HG03039 (cell line): ENCODE data around the gene MTF2.
"Not testable (repeated sequence)": the region's sequence is repeated elsewhere in the genome, so short reads cannot be mapped to it uniquely, and the experiment has no call there.

Experiments used
- ATAC-seq: cut with Tn5 transposase; IDR thresholded peaks from one replicate; pipeline ENCODE4 v1.9.1; 2021; ENCODE audit warnings: mild to moderate bottlenecking, moderate library complexity; ENCODE audit not compliant: unreplicated experiment

MTF2 gene

DNA sequence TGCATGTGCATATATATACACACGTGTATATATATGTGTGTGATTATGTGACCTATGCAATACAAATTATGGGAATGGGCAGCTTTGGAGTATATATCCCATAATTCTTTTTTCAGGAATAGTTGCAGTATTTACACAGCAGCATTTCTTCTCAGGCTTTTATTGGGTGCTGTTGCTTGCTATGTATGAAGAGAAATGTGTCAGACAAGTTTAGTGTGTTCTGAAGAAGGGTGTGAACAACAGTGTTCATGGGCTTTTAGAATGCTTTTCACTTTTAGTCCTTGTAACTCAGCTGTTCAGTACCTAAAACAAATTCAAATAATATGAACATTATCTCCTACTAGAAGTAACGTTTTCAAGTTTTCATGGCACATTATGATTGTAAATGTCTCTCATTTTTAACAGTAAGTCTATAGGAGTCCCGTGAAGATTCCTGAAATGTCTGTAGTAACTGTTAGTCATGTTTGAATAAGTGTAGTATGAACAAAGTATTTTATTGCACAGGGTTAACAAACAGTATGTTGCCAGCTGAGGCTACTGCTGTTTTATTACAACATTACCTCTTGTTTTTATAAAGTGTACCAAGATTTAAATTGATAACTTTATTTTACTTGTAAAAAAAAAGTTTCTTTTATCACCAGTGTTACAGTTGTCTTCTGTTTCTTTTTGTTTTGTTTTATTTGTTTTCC, 58.7 kb downstream of the MTF2 start:
- ATAC-seq, result no peak

DNA sequence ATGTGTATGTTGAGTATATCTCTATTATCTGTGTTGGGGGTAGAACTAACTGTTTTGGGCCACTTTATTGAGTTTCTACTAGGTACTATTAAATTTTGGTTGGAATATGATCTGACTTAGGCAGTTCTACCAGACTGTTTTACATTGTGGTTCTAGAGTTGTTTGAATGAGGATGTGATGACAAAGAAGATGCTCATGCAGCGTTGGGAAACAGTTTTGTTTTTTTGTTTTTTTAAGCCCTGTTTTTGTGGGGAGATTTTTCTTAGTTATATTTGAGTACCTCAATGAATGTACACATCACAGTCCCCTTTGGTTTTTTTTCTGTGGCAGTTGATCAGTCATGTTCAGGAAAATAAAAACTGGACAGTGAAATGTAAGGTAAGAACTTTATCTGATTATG, 61.0 kb downstream of the MTF2 start:
- ATAC-seq, result no peak

DNA sequence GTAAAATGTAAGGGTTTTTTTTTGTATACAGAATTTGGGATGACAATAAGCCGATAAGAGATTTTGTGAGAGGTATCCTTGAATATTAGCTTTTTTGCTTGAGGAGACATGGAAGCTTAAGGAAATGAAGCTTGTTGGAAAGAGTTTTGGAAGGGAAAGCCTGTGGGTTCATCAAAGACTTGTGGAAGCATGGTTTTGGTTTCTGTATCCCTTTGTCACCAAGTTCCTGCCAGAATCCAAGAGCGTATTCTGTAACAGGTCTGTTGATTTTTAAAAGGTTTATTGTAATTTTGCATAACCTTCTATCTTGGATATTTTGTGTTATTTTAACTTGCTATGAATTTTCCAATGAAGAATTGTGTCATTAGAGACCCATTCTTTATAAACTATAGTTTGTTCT, 63.1 kb downstream of the MTF2 start:
- no peak for ATAC-seq

DNA sequence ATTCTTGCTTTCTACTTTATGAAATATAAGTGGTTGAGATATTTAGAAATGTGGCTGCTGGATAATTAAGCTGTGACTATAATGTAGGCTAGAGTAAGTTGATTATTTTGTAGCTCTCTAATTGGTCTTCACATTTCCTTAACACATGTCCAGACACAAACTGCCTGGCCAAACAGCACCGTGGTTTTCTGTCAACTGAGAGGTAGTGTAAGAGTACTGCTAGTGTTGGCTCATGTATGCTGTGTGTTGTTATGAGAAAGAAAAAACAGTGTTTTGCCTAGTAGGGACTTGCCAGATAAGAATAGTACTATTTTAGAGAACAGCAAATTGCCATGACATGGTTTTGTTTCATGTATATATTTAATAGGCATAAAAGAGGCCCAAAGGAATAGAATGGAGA, 64.1 kb downstream of the MTF2 start:
- no peak for ATAC-seq

DNA sequence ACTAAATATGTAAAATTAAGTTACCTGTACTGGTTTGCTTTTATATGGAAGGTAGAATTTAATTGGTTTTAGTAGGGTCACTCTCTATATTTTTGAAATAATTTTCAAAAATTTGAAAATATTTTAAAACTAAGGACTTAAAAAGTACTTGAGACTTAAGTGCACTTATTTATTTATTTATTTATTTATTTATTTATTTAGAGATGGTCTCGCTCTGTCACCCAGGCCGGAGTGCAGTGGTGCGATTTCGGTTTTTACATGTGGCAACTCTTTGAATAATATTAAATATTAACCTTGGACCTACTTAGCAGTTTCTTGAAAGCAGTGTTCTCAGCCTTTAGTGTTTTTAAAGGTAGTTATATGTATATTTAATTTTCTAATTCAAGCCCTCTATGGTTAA, 64.7 kb downstream of the MTF2 start:
- no peak for ATAC-seq

DNA sequence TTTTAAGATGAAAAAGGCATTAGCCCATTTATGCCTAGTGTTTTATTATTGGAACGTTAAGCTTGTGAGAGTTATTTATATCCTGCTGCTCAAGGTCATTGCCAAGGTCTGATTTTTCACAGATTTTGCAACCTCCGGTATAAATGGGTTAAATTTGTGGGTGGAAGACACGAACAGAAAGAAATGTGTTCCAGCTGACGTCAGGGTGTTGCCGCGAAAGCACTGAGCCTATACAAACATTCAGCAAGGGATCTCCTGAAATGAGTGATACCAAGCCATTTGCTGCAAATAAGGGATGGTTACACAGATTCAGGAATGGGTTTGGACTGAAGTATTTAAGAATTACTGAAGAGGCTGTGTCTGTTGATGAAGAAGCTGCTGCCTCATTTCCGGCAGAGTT, 68.9 kb downstream of the MTF2 start:
- no peak for ATAC-seq

DNA sequence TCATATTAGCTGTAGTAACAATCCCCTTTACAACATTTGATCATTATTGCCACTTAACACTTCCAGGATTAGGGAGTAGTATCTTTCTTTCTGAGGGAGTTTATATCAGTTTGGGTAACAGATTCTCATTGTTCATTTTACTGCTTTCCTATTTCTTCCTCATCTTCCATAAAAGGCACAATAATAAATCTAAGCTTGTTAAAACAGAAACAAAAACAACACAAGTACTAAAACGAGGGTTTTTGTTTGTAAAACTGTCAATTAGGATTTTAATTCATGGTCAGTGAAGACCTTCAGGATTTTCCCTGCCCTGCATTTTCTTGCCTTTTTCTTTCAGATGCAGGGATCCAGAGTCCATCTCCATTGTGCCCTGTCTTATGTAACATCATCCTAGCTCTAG, 71.6 kb downstream of the MTF2 start:
- ATAC-seq, result no peak

DNA sequence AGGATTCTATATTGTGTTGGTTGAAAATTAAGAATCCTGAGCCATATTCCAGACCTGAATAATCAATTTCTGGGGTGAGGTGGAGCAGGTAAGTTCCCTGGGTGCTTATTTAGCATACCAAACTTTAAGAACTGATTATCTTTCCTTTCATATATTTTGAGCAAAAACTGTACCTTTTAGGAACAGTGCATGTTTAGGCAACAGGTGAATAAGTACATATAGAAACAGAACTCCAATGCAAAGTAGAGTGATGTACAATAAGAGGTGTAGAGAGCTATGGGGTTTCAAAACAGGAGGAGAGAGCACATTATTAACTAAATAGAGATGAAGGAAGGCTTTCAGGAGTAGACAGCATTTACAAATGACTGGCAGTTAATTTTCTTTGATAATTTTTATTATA, 72.4 kb downstream of the MTF2 start:
- no peak for ATAC-seq

DNA sequence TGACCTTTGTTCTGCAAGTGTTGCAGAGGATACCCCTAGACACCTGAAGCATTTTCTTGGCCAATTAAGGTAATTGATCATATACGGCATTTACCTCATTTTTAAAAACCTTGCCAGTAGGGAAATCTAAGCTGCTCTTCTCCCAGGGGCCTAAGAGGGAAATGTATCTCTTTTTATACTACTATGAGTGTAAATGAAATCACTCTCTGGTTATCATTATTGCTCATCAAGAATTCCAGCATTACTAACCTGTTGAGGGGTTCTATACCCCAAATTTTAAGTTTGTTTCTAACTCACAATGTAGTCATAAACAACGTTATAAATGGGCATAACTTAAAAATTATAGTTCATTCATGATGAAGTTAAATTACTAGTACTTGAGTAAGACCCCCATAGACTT, 73.8 kb downstream of the MTF2 start:
- no peak for ATAC-seq

DNA sequence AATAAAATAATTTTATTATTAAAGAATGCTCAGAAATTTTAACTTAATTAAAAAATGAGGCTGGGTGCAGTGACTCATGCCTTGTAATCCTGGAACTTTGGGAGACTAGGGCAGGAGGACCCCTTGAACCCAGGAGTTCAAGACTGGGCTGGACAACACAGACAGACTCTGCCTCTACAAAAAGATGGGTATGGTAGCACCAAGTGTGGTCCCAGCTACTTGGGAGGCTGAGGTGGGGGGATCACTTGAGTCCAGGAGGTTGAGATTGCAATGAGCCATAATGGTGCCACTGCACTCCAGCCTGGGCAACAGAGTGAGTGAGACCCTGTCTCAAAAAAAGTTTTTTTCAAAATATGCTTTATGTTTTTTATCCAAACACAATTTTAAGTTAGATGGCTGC, 75.8 kb downstream of the MTF2 start:
- ATAC-seq, result no peak

DNA sequence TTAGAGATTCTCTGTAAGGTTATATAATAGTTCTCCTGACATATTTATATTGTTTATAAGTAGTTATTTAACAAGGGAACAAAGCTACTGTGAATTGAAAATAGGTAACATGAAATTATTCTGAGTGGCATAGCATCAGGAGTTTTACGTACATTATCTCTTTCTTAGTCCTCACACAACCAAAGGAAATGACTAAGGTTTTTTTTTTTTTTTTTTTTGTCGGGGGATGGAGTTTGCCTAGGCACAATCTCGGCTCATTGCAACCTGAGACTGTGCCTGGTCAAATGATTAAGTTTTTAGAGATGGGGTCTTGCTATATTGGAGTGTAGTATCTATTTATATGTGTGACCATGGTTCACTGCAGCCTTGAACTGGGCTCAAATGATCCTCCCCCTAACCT, 76.3 kb downstream of the MTF2 start:
- ATAC-seq, result no peak

DNA sequence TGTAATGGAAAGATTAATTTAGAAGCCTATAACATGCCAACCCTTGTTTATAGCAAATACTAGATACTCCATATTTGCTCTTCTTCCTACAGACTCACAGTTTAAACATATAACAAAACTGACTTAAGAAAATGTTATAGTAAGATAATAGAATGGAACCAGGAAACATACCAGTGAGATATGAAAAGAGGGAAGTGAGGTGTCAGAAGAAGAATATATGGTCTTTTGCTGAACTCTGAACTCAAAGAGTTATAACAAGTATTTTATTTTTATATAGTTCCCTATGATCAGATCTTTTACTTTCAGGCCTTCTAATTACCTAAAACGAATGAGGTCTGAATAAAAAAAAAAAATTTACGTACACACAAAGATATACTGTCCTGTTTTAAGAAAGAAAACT, 80.3 kb downstream of the MTF2 start:
- ATAC-seq, result no peak

DNA sequence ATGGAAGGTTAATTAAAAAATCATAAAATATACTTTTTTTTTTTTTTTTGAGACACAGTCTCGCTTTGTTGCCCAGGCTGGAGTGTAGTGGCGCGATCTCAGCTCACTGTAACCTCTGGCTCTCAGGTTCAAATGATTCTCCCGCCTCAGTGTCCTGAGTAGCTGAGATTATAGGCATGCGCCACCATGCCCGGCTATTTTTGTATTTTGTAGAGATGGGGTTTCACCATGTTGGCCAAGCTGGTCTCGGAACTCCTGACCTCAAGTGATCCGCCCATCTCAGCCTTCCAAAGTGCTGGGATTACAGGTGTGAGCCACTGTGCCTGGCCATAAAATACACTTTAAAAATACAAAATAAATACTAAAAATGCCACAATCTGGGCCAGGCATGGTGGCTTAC, 84.2 kb downstream of the MTF2 start:
- not testable (repeated sequence) for ATAC-seq

DNA sequence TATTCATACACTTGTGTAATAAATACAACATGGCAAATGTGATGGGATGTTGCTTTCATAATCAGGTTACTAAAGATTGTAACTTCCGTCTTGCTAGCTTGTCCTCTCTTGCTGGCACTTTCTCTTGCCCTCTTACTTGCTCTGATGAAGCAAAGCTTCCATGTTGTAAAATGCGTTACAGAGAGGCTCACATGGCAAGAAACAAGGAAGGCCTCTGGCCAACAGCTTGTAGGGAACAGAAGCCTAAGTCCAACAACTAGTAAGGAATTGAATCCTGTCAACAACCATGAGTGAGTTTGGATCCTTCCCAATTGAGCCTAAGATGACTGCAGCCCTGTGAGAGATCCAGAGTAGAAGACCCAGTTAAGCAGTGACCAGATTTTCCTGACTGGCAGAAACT, 85.7 kb downstream of the MTF2 start:
- no peak for ATAC-seq

DNA sequence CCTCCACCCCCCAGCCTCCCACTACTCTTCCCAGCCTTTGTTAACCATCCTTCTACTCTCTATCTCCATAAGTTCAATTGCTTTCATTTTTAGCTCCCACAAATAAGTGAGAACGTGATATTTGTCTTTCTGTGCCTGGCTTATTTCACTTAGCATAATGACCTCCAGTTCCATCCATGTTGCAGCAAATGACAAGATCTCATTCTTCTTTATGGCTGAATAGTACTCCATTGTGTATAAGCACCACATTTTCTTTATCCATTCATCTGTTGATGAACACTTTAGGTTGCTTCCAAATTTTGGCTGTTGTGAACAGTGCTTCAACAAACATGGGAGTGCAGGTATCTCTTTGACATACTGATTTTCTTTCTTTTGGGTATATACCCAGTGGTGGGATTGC, 86.8 kb downstream of the MTF2 start:
- not testable (repeated sequence) for ATAC-seq

DNA sequence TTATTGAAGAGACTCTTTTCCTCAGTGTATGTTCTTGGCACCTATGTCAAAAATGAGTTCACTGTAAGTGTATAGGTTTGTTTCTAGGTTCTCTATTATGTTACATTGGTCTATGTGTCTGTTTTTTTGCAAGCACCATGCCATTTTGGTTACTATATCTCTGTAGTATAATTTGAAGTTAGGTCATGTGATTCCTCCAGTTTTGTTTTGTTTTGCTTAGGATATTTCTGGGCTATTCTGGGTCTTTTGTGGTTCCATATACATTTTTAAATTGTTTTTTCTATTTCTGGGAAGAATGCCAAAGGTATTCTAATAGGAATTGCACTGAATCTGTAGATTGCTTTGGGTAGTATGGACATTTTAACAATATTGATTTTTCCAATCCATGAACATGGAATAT, 87.9 kb downstream of the MTF2 start:
- ATAC-seq, result no peak

DNA sequence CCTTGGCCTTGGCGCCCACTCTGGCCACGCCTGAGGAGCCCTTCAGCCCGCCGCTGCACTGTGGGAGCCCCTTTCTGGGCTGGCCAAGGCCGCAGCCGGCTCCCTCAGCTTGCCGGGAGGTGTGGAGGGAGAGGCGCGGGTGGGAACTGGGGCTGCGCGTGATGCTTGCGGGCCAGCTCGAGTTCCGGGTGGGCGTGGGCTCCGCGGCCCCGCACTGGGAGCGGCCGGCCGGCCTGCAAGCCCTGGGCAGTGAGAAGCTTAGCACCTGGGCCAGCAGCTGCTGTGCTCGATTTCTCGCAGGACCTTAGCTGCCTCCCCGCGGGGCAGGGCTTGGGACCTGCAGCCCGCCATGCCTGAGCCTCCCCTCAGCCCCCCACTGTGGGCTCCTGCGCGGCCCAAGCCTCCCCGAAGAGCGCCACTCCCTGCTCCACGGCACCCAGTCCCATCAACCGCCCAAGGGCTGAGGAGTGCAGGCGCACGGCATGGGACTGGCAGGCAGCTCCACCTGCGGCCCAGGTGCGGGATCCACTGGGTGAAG, 91.1 kb downstream of the MTF2 start:
- not testable (repeated sequence) for ATAC-seq

DNA sequence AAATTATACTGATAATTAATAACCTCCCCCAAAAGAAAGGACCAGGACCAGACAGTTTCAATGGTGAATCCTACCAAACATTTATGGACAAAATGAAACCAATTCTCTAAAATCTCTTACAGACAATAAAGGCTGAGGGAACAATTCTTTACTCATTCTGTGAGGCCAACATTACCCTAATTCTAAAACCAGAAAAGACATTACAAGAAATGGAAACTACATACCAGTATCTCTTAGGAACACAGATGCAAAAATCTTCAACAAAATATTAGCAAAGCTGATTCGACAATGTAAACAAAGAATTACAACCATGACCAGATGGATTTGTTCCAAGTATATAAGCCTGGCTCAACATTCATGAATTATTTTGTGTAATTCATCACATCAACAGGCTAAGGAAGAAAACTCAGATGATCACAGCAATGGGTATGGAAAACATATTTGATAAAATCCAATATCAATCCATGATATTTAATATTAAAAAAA, 92.5 kb downstream of the MTF2 start:
- no peak for ATAC-seq

DNA sequence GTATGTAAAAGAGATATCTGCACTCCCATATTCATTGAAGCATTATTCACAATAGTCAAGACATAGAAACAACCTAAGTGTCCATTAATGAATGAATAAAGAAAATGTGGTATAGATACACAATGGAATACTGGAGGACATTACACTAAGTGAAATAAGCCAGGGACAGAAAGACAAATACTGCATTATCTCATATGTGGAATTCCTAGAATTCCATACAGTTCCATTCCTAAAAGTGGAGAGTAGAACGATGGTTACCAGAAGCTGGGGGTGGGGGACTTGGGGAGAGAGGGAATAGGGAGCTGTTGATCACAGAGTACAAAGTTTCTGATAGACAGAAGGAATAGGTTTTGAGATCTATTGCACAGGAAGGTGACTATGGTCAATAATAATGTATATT, 93.7 kb downstream of the MTF2 start:
- ATAC-seq, result no peak

DNA sequence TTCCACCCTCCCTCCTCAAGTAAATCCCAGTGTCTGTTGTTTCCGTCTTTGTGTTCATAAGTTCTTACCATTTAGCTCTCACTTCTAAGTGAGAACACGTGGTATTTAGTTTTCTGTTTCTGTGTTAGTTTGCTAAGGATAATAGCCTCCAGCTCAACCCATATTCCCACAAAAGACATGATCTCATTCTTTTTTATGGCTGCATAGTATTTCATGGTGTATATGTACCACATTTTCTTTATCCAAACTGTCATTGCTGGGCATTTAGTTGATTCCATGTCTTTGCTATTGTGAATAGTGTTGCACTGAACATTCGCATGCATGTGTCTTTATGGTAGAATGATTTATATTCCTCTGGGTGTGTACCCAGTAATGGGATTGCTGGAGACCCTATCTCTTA, 95.6 kb downstream of the MTF2 start:
- ATAC-seq, result not testable (repeated sequence)

DNA sequence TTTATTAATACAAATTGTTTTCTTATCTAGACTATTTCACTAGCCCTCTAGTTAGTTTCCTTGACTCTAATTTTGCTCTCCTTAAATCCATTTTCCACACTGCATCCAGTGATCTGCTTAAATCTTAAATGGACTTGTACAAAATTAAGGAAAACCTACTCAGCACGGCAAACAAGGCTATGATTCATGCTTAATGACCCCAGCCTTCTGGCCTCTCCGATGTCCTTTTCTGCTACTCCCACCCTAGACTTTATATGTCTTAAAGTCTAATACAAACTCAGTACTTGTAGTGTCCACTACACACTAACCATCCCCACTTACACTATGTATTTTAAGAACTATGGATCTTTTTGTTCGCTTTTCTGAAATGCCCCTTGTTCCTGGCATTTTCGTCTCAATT, 98.9 kb downstream of the MTF2 start:
- ATAC-seq, result no peak

DNA sequence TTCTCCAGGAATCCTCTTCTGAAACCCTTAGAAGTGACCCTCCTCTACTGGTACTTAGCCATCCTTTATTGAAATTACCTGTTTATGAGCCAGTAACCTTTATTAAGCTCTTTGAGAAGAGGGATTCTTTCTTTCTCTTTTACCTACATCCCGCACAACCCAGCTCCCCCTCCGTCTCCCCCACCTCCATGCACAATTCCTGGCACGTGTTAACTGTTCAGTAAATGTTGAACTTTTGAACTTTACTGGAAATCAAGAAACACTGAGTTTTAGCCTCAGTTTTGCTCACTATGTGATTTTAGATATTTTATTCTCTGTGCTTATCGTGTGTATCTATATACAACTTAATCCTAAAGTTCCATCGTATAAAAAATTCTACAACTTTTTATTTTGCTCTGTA, 99.3 kb downstream of the MTF2 start:
- no peak for ATAC-seq
